SK-MEL-5 (cell line): ENCODE measurements around the gene PLCD1. TPM values are rescaled to one million over a fixed set of nuclear protein-coding genes. Genes with fewer than 3 reads are reported as not detected.

ENCODE experiments used
- DNase-seq: peaks from one replicate; pipeline ENCODE4 v3.0.0-alpha.2; 2016; ENCODE audit warnings: low read depth, low spot score
- in situ Hi-C: cut with HindIII; loops from 2 replicates; pipeline ENCODE4 v1.10.0; 2016; ENCODE audit warnings: low sequenced_read_pairs, high pct_unique_total_duplicates, low pct_unique_long_range_greater_than_20kb
- total RNA-seq: library from RNA; depleted of rRNA; stranded (reverse); fragments of >200 nt; shearing (Covaris generic); gene quantifications from 2 replicates; pipeline ENCODE4 v1.2.3, GENCODE V29; 2014

The PLCD1 gene
- total RNA-seq, 1 experiment from 2014 or later = 7.0 TPM

- in situ Hi-C loops = no loop called here
- no peak for DNase-seq
These were observed 7.1 kb downstream of the PLCD1 start for GRCh38 chr3:38022301-38022700.

DNA sequence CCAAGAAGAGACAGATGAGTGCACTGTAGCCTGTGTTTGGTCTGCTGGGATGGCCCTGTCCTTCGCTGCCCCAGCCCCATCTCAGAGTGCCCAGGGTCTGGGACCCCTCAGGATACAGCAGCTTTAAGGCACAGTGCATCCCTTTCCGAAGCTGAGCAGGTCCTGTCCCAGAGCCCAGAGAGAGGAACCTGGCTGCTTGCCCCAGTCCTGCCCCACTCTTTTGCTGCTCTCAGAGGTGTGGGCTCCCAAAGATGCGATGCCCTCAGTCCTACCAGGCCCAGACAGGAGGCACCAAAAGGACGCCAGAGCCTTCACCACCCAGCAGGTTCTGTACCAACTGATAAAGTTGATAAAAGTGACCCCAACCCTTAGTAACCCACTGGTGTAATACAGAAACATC, 8.2 kb downstream of the PLCD1 start:
- in situ Hi-C loops = no loop called here
- DNase-seq = no peak

- in situ Hi-C loops = no loop called here
- no peak for DNase-seq
These were observed 9.1 kb downstream of the PLCD1 start for GRCh38 chr3:38020342-38020726.

DNA sequence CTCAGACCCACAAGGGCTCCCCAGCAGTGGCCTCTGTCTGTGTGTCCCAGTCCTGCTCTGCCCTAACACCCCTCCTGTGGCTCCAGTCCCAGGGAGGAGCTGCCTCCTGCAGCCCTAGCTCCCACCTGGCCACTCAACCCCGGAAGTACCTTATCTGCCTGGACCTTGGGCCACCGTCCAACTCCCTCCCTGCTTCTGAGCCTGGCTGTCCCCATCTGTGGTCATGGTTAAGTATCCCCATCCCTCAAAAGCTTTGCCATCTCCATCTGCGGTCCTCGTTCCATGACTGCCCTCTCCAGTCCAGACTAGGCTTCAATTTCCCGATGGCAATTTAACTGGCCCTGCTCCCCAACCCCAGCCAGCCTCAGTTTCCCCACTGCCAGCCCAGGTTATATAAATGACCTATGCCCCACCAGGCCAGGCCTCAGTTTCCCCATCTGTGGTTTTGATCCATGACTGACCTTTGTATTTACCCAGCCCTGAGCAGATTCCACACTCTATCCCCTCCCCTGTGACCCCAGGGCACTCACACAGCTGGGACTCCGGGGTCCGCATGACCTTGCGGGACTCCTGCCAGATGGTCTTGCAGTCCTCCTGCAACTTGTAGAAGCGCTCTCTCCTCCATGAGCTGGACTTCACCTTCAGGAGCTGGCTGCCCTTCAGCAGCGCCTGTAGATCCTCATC, 9.6 kb downstream of the PLCD1 start:
- no peak for DNase-seq
- in situ Hi-C loops = no loop called here

DNA sequence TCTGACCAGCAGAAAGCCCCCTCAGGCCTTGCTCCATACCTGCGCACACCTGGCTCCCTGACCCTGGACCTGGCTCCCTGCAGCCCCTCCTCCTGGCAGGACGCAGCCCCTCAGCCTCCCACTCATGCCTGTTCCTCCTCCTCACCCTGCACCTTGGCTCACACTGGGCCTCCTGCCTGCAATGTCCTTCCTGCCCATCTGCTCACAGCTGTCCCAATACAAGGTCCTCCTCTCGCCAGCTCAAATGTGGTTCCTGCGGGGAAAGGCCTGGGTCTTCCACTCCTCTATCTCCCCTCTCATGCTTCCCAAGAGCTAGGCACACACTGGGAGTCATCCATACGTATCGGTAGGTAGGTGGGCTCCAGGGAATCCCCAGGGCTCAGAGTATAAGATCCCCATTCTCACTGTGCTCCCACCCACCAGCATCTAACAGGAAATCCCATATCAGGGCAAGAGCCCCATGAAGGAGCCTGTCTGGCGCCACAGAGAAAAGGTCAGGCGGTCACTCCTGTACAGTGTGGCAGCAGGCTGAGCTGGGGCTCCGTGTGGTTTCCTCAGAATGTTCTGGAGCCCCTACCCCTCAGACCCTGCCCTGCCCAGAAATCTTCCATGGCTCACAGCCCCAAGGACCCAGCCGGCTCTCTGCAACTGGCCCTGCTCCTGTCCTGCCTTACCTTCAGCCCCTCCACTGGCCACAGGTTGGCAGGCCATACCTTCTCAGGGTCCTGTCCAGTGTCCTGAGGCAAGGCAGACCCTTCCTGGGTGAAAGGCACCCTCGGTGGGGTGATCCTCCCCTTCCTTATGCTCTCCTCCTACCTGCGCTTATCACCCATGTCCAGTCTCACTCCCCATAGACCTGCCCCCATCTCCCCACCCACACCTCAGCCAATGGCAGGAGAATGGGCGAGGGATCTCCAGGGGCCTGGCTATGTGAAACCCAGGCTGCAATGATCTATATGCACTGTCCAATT, 10.9 kb downstream of the PLCD1 start:
- DNase-seq = no peak
- in situ Hi-C loops = no loop called here

GRCh38 chr3:38017445-38018295, 11.8 kb downstream of the PLCD1 start:
- DNase-seq = no peak
- in situ Hi-C loops = no loop called here

DNA sequence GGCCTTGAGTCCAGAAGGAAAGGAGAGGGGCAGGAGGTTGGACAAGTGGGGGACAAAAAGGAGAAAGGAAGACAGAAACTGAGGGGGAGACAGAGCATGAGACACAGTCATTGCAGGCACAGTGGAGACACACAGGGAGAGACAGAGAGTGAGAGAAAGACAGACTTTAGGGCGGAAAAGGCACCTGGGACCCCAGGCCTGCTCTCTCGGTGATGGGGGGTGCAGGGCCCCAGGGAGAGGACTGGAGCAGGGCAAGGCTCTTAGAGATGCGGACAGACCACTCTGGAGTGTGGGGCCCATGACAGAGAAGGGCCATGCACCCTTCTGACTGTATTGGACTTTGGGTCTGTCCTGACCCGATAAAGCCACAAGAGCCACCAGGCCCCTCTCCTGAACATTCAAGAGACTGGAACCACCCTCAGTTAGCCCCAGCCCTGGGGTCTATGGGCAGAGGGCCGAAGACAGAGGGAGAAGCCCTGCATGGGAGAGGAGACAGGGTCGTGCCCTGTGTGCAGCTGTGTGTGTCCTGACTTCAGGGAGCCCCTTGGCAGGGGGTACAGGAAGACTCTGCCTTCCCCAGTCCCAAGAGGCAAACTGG, 12.5 kb downstream of the PLCD1 start:
- in situ Hi-C loops = no loop called here

DNA sequence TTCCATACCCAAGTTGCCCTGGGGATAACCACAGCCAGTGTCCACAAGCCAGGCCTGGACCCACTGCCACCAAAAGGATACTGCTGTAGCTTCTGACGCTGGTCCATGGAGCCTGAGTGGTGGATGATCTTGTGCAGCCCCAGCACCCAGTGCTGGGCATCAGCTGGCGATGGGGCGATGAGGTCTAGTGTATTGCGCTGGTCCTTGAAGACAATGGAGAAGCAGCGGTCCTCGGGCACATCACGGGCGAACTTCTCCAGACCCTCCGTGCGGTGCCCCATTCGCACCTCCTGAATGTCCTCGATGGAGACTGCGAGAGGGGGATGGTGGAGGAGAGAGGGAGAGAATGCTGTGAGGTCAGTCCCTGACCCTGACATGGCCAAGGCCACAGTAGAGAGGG, 13.0 kb downstream of the PLCD1 start:
- in situ Hi-C loops = no loop called here
- no peak for DNase-seq

More for the DNA sequence above, 12.5 kb downstream of the PLCD1 start:
- no peak for DNase-seq

DNA sequence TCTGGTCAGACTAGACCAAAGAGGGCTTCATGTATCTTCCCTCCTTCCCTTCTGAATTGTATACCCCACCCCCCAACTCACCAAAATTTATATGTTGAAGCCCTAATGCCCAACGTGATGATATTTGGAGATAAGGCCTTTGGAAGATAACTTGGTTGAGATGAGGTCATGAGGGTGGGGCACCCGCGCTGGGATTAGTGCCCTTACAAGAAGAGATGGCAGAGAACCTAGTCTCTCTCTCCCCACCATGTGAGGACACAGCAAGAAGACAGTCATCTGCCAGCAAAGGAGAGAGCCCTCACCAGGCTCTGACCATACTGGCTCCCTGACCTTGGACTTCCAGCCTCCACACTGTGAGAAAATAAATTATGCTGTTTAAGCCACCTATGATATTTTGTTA, 13.5 kb downstream of the PLCD1 start:
- DNase-seq = no peak
- in situ Hi-C loops = no loop called here

DNA sequence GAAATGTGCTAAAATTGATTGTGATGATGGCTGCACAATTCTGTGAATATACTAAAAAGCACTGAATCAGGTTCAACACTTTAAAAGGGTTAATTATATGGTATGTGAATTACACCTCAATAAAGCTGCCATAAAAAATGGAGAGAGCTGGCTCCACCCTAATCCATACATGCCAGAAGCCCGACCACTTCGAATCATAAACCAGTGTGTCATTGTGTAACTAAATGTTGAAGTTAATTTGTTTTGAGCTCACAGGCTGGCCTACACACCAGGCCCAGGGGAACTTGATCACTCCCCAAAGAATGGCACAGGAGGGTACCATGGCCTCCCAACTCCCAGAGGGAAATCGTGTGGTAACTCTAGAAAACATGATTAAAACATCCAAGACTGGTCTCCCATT, 14.0 kb downstream of the PLCD1 start:
- in situ Hi-C loops = no loop called here
- DNase-seq = no peak

DNA sequence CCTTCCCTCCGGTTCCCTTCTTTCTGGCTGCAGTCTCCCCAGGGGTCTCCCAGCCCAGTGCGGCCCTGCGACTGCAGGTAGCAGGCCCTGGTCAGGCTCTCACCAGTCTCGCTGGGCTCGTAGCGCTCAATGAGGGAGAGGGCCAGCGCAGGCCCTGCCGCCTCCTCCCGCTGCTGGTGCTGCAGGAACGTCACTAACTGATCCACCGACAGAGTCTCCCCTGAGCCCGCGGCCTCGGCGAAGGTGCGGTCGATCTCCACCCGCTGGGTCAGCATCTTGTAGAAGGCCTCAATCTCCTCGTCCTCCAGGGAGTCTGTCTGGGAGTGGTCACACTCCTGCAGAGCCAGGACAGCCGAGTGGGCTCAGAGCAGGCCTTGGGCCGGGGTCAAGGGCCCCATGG, 18.3 kb downstream of the PLCD1 start:
- in situ Hi-C loops = no loop called here
- no peak for DNase-seq

GRCh38 chr3:38009807-38010591, 19.4 kb downstream of the PLCD1 start:
- DNase-seq = no peak
- in situ Hi-C loops = no loop called here

GRCh38 chr3:38008971-38009580, 20.4 kb downstream of the PLCD1 start:
- DNase-seq = no peak
- in situ Hi-C loops = no loop called here

DNA sequence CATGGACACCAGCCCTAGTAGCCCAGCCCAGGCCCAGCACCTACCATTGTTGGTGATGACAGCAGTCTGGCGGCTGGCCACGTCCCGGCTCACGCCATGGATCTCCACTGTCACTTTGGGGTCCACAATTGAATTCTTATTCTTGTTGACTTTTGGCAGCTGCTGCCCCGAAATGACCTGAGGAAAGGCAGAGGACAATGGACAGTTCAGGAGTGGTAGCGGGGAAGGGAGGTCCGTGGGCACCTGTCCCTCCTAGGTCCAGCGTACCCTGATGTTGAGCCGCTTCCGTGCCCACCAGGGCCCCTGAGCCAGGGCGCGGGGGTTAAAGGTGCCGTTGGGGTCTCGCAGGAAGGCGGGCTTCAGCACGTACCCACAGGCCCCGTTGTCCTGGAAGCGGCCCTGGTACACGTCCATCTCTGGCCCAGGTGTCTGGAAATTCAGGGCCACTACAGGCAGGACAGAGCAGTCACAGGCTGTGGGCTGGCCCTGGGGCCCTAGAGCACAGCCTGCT, 21.2 kb downstream of the PLCD1 start:
- no peak for DNase-seq
- in situ Hi-C loops = no loop called here

GRCh38 chr3:38007754-38008090, 21.7 kb downstream of the PLCD1 start:
- DNase-seq = no peak
- in situ Hi-C loops = no loop called here

- in situ Hi-C loops = no loop called here
- no peak for DNase-seq
These were observed 22.9 kb downstream of the PLCD1 start for GRCh38 chr3:38006445-38006995.
